Measurements from ENCODE around the gene F7. TPM values are rescaled to one million over a fixed set of nuclear protein-coding genes. Genes with fewer than 3 reads are reported as not detected.

F7 gene
- total and polyA plus RNA-seq, 9 of the 15 experiments (the other 6 are each of a cell fraction or from before 2014, with no cell fraction given): not detected

- FAIRE-seq (no peak), ATAC-seq (no peak), DNase-seq (ENCODE audit: extremely low read depth in 1 of 4, low spot score in 3 of 4) (no peak)
- in situ Hi-C loops (cut with MboI) (no loop called here), intact Hi-C loops (cut with micrococcal nuclease) (no loop called here)
- Histone ChIP-seq H4K20me1 (replicated peaks; ENCODE audit: control insufficient read depth, insufficient read depth, low read length) (no peaks in the 10 kb centered on the region), H2AFZ (ENCODE audit: low read depth, low read length) (no peak overlapping the region), H3K9me3 (replicated peaks; ENCODE audit: control insufficient read depth, insufficient read depth, low read depth, low read length) (no peaks in the 10 kb centered on the region), H3K27ac (ENCODE audit: extremely low read depth, low read depth, low read length) (no peak overlapping the region), H3K9me1 (ENCODE audit: control insufficient read depth, insufficient read depth, low read length) (no peaks in the 10 kb centered on the region), H3K27me3 (ENCODE audit: control insufficient read depth in 2 of 2, insufficient read depth in 2 of 2, low read length in 2 of 2) (peaks cover 11 to 23% of the 10 kb centered on the region in 2 experiments; a peak in 4 of 5 replicates), H3K9ac (ENCODE audit: insufficient read depth in 1 of 2, low read depth in 2 of 2, low read length in 2 of 2) (no peak overlapping the region; a peak in 1 of 4 replicates), H3K79me2 (ENCODE audit: control insufficient read depth, insufficient read depth, low read length) (no peaks in the 10 kb centered on the region), H3K36me3 (ENCODE audit: control insufficient read depth, insufficient read depth, low read length) (no peaks in the 10 kb centered on the region), H3K4me2 (ENCODE audit: insufficient read depth, low read length) (no peak overlapping the region), H3K4me3 (no peak overlapping the region), H3K4me1 (replicated peaks in 1 of 2; ENCODE audit: control insufficient read depth in 2 of 2, insufficient read depth in 2 of 2, low read length in 2 of 2) (peaks cover 5 to 14% of the 10 kb centered on the region in 2 experiments; a peak in 3 of 5 replicates)
- POLR2A ChIA-PET: no interaction called here
- 35% methylated on average over 14 of the region's 26 CpGs for WGBS (ENCODE audit: insufficient coverage, low coverage, missing lambda C conversion rate)
- no TSS peak for BruUV-seq (replicated peaks)
- CTCF ChIA-PET (ENCODE audit: low intra/inter-chr PET ratio): no interaction called here
- TF ChIP-seq NFE2 (IDR thresholded peaks at IDR 0.05; ENCODE audit: low read depth): no peak
- peak; percentile 27 for TF ChIP-seq RBM25 (IDR thresholded peaks at IDR 0.05; ENCODE audit: low read depth, low read length, severe bottlenecking)
Measured at GRCh38 chr13:113140677-113141600, 35.3 kb downstream of the F7 start.

- Histone ChIP-seq H2AFZ (ENCODE audit: low read depth, low read length) (no peak overlapping the region), H3K4me2 (ENCODE audit: insufficient read depth, low read length) (no peak overlapping the region), H4K20me1 (replicated peaks; ENCODE audit: control insufficient read depth, insufficient read depth, low read length) (no peaks in the 10 kb centered on the region), H3K27ac (ENCODE audit: extremely low read depth, low read depth, low read length) (no peak overlapping the region), H3K4me3 (no peak overlapping the region), H3K9me1 (ENCODE audit: control insufficient read depth, insufficient read depth, low read length) (no peaks in the 10 kb centered on the region), H3K36me3 (ENCODE audit: control insufficient read depth, insufficient read depth, low read length) (no peaks in the 10 kb centered on the region), H3K79me2 (ENCODE audit: control insufficient read depth, insufficient read depth, low read length) (no peaks in the 10 kb centered on the region), H3K27me3 (ENCODE audit: control insufficient read depth in 2 of 2, insufficient read depth in 2 of 2, low read length in 2 of 2) (peaks cover 13 to 26% of the 10 kb centered on the region in 2 experiments; a peak in 4 of 5 replicates), H3K9ac (ENCODE audit: insufficient read depth in 1 of 2, low read depth in 2 of 2, low read length in 2 of 2) (no peak overlapping the region; a peak in 1 of 4 replicates), H3K9me3 (replicated peaks; ENCODE audit: control insufficient read depth, insufficient read depth, low read depth, low read length) (no peaks in the 10 kb centered on the region), H3K4me1 (replicated peaks in 1 of 2; ENCODE audit: control insufficient read depth in 2 of 2, insufficient read depth in 2 of 2, low read length in 2 of 2) (peaks cover 5 to 14% of the 10 kb centered on the region in 2 experiments; a peak in 3 of 5 replicates)
- in situ Hi-C loops (cut with MboI): no loop called here
- ATAC-seq: no peak
- ChIA-PET POLR2A (no interaction called here), CTCF (ENCODE audit: low intra/inter-chr PET ratio) (no interaction called here)
- intact Hi-C loops (cut with micrococcal nuclease): no loop called here
- BruUV-seq (replicated peaks): no TSS peak
- 33% methylated on average over 11 of the region's 18 CpGs for WGBS (ENCODE audit: insufficient coverage, low coverage, missing lambda C conversion rate)
- no peak for FAIRE-seq
- DNase-seq (ENCODE audit: extremely low read depth in 1 of 4, low spot score in 3 of 4): no peak
- TF ChIP-seq ETV1 (tag; conservative IDR thresholded peaks at IDR 0.05; ENCODE audit: low read depth): no peak
- no peak for TF ChIP-seq XRCC5 (IDR thresholded peaks at IDR 0.05; ENCODE audit: low read depth, low read length)
- TF ChIP-seq ZNF764 (CRISPR knock-in tag; IDR thresholded peaks at IDR 0.05; ENCODE audit: low read depth): no peak
- TF ChIP-seq TCFL5 (CRISPR knock-in tag; conservative IDR thresholded peaks at IDR 0.05): no peak
Measured at GRCh38 chr13:113141601-113141970, 36.0 kb downstream of the F7 start.
